Frontal cortex (tissue), 4 donors: ENCODE data around the gene CD302. TPM values are rescaled to one million over a fixed set of nuclear protein-coding genes. Genes with fewer than 3 reads are reported as not detected.
"Not testable (repeated sequence)": the region's sequence is repeated elsewhere in the genome, so short reads cannot be mapped to it uniquely, and the experiment has no call there.

Experiments
- DNase-seq, 2 donors: peaks; one replicate each; pipeline ENCODE4 v3.0.0; 2012; ENCODE audit warnings: low spot score in 2 of 2
- FAIRE-seq: peaks from 2 replicates; lab custom pipeline; 2012; peaks lifted over from hg19 to GRCh38; lab: Jason Lieb, UNC
- total RNA-seq: library from RNA; depleted of rRNA; stranded (reverse); fragments of >200 nt; gene quantifications from one replicate; pipeline ENCODE4 v1.2.3, GENCODE V29; 2014
- donor health status: control.
- donor health status: control.
- donor health status: control.

The CD302 gene
- total RNA-seq, 1 donor from 2014 or later = 1.6 TPM

DNA sequence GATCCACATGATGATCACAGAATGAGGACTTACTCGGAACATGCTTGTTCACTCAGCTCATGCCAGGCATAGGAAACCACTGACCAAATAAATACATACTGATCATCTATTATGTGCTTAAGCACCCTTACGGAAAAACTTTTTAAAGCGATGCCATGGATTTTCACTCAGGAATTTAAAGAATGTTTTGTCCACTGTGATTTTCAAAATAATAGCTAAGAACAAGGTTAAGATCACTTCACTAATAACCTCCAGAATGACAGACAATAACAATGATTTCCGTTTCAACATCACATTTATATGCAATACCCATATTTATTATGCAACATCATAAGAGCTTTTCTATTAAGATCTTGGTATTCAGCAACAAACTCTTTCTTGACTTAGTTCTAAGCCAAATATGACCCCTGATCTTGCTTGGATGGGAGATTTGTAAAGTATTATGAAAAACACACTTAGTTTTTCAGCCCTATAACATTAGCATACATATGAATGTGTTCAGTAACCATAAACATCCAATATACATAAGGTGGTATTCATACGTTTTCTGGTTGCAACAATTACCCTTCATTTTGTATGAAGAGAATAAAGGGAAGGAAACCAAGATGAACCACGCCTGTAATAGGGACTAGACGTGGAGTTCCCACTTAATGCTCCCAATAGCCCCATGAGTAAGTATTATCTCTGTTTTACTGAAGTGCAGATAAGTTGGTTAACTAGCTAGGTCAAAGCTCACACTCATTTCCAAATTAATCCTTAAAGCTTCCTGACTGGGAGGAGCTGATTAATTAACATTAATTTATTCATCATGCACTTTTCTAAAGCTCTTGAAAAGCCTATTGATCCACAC, 1.9 kb downstream of the CD302 start:
- FAIRE-seq = no peak

DNA sequence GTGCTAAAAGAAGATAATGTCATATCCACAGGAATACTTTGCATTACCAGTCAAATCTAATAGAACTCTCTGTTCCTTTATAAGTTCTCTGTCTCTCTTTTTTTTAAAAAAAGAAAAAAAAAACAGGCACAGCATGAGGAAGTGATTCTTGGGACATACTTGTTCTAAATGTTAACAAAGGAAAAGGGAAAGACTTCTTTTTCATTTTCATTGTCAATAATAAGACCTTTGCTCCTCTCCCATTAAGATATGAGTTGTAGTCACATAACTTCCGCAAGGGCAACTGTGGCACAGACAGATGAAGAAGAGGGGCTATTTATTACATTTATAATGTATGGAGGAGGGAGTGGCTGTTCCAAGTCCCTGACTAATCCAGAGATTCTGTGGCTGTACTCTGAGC, 4.7 kb downstream of the CD302 start:
- FAIRE-seq (no peak), DNase-seq (no peak)

More for the DNA sequence above, 1.9 kb downstream of the CD302 start:
- no peak for DNase-seq

DNA sequence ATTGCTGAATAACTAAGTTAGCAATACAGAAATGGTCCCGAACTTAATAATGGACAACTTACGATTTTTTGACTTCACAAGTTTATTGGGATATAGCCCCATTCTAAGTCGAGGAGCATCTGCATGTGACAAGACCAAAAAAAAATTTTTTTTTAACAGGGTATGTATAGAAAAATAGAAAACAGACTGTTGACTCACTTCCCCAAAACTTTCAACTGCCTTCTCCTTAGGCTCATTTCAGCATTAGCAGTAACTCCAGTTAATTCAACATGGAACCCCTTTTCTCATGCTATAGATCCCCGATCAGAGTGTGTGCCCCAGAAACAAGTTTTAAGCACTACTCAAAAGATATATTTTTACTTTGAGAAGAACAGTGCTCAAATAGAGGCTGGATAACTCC, 5.4 kb downstream of the CD302 start:
- FAIRE-seq (no peak), DNase-seq (no peak)

DNA sequence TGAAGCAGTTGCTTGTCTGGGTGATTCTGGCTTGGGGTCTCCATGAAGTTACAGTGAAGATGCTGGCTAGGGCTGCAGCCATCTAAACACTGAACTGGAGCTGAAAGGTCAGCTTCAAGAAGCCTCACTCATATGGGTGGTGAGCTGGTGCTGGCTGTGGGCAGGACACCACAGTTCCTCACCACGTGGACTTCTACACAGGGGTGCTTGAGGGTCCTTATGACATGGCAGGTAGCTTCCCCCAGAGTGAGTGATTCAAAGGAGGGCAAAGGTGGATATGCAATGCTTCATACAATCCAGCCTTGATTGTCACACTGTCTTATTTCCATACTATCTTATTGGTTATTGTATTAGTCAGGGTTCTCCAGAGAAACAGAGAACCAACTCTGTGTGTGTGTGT, 6.0 kb downstream of the CD302 start:
- DNase-seq (no peak), FAIRE-seq (no peak)

DNA sequence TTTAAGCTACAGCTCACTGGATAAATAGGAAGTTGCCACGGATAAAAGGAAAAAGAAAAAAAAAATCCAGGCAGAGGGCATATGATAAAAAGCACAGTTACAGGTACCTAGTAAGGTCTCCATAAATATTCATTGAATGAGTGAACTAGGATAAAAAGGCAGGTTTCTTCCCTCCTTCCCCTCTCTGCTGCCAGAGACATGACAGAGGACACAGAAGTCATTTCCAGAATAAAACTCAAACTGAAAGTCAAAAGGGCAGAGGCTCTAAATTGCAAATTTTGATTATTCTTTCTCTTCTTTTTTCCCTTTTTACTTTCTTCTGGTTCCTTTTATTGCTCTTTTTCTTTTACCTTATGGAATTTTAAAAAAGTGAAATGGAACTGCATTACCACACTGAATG, 7.7 kb downstream of the CD302 start:
- no peak for FAIRE-seq
- DNase-seq = no peak

DNA sequence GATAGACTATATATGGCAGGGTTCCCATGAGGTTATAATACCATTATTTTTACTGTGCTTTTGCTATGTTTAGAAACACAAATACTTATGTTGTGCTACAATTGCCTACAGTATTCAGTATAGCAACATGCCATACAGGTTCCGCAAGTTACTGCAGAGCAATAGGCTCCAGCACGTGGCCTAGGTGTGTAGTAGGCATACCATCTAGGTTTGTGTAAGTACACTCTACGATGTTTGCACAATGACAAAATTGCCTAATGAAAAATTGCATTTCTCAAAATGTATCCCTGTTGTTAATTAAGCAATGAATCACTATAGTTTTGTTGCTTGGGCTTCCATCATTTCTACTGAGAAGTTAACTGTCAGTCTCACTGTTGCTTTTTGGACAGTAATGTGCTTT, 9.8 kb downstream of the CD302 start:
- FAIRE-seq (no peak), DNase-seq (no peak)

DNA sequence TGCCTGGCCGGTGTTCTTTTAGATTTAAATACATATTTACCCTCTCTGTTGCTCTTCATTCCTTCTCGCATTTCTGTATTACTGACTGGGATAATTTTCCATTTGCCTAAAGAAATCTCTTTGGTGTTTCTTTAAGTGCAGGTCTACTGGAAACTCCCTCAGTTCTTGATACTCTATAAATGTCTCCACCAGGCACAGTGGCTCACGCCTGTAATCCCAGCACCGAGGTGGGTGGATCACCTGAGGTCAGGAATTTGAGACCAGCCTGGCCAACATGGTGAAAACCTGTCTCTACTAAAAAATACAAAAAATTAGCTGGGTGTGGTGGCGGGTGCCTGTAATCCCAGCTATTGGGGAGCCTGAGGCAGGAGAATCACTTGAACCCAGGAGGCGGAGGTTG, 10.4 kb downstream of the CD302 start:
- not testable (repeated sequence) for FAIRE-seq, DNase-seq

DNA sequence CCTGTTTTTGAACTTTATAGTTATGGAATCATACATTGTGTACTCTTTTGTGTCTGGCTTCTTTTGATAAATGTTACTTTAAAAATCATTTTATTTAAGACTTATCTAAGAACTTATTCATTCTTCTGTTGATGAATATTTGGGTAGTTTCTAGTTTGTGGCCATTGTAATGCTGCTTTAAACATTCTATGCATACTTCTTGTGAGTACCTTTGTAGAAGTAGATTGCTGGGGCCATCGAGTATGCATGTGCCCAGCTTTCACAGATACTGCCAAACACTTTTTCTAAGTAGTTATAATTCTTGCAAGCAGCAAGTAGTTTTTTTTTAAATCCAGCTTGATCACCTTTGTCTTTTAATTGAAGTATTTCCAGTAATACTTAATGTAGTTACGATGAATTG, 11.1 kb downstream of the CD302 start:
- no peak for DNase-seq
- FAIRE-seq = no peak

DNA sequence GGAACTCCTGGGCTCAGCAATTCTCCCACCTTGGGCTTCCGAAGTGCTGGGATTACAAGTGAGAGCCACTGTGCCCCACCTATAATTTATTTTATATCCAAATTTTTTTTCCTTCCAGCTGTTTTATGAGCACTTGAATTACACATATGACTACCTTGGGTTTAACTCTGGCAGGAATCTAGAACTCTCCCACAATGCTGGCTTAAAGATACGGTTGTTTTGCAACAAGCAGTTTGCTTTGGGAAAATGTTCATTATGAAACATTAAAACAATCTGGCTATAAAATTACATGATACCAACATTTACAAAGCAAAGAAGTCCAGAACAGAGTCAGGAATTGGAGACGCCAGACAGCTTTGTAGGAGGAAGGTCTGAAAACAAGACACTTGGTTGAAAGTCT, 12.8 kb downstream of the CD302 start:
- FAIRE-seq (no peak), DNase-seq (no peak)

DNA sequence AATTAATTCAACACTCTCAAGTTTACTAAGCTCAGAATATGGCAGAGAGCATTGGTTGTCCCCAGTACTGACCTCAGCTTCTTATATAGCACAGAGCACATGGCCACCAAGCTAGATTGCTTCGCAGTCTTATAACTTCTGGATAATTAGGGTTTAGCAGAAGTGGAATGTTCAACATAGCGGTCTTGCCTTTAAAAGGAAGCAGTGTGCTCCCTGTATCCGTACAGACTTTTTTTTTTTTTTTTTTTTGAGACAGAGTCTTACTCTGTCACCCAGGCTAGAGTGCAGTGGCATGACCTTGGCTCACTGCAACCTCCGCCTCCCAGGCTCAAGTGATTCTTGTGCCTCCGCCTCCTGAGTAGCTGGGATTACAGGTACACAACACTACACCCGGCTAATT, 13.3 kb downstream of the CD302 start:
- FAIRE-seq, DNase-seq: not testable (repeated sequence)

DNA sequence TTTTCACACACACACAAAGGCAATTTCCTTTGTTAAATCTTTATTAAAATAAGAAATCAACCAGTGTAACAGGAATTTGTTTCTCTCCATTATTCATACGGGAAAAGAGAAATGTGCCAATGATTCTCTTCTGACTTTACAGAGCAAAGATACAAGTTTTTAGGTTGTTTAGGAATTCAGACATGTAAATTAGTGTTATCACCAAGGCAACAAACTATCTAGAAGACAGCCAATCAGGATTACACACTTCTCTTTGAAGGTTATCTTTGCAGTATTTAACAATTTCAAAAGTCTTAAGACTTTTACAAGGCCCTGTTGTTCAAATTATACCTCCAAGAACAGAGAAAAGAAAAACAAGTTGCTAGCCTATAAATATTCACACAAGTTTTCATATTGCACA, 14.5 kb downstream of the CD302 start:
- FAIRE-seq = no peak

DNA sequence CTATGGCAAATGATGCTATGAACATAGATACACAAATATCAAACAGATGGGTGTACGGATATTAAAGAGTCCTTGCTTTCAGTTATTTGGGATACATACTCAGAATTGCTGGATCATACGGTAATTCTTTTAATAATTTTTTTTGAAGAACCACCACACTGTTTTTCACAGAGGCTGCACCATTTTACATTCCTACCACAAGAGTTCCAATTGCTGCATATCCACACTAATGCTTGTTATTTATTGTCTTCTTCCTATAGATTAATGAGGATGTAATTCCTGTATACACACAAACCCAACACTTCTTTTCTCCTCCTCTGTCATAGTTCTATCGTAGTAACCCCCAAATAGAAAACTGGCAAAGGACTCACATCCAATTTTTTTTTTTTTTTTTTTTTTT, 21.7 kb downstream of the CD302 start:
- FAIRE-seq (no peak), DNase-seq (no peak)

More for the DNA sequence above, 14.5 kb downstream of the CD302 start:
- no peak for DNase-seq

DNA sequence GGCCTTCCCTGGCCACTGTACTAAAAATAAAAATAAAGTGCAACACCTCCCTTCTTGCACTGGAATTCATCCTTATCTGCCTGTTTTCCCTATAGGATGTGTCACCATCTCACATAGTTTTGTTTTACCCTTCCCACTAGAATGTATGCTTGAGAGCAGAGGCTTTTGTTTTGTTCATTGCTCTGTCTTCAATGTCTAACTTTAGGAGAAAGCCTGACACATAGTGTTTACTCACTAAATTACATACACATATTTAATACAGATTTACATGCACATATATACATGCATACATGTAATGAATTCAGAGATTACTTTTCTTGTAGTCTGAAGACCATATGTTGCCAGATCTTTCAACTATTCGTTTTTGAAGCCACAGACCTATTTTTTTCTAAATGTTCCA, 23.0 kb downstream of the CD302 start:
- DNase-seq (no peak), FAIRE-seq (no peak)

DNA sequence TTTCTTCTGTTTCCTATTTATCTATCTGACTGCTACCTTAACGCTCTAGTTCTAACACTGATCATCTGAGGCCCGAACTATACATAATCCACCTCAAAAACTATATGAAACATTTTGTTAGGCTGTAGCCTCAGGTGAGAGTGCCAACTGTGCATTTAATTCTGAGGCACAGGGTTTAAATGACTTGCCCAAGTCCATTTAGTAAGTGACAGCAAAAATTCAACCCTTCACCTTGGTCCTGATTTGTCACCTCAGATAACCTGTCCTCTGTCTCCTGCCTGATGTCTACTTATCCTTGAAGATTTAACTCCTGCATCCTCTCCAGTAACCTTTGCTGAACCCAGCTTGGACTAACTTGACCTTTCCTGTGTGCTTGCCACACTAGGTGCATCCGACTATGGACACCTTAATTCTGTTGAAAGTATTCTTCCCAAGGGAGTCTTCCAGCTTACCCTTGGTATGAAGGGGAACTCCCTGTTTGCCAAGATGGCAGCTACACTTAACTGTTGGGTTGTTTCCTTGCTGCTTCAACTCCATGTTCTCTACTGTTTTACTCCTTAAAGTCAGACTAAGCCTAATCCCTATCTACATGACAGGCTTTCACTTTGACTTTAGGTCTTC, 23.5 kb downstream of the CD302 start:
- FAIRE-seq = no peak

DNA sequence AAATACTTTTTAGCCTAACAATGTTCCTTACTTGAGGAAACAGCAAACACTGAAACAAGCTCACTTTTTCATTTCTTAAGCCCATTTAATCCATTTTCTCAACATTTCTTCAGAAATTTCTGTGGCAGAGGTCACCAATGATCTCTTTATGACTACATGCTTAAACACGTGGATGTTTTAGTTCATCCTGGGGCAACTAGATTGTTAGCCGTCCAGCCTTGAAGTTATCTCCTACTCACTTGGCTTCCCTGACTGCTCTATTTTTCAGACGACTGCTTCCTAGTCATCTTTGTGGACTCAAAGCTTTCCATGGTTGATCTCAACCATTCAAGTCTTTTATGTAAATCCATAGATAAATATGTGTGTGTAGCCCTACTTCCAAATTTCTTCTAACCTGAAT, 24.1 kb downstream of the CD302 start:
- FAIRE-seq = no peak
- no peak for DNase-seq

More for the DNA sequence above, 23.5 kb downstream of the CD302 start:
- no peak for DNase-seq

DNA sequence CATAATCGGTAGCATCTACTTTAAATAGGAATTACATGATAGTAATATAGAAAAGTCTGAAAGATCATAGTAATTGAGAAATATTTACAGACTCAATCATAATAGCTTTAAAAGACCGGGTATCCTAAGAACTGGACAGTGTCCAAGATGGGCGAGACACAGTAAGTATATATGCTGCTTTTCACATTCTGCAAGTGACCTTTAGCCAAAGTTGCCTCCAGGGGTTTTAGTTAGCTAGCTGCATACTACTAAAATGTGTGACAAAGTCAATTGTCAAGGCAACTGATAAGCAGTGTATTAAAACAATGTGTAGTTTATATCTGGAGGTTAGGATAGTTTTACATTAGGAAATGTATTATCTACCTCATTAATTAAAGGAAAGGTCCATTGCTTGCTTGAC, 24.6 kb downstream of the CD302 start:
- no peak for FAIRE-seq

DNA sequence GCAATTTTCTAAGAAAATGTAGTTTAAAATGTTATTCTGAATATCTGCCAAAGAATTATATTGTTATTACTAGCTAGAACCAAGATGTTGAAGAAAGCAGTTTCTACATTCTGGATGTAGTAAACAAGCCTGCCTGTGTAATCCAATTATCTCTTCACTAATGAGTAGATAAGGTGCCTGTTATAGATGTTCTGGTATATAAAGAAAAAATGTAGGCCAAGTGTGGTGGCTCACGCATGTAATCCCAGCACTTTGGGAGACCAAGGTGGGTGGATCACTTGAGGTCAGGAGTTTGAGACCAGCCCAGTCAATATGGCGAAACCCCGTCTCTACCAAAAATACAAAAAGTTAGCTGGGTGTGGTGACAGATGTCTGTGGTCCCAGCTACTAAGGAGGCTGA, 28.9 kb downstream of the CD302 start:
- no peak for FAIRE-seq

More for the DNA sequence above, 24.6 kb downstream of the CD302 start:
- no peak for DNase-seq

DNA sequence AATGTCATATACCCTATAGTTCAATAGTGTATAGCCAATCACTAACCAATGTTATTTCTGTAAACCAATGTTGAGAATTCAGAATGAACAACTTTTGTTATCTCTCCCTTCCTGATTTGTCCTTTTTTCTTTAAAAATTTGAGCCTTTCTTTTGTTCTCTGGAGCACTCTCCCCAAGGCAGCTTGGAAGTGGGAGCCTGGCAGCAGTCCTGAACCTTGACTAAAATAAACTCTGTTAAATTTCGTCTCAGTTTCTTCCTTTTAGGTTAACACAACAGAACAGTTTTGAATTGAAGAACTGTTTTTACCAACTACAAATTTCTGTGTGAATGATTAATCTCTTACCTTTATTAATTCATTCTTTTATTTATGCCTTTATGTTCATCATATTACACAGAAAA, 35.9 kb downstream of the CD302 start:
- no peak for FAIRE-seq
- DNase-seq = no peak

More for the DNA sequence above, 28.9 kb downstream of the CD302 start:
- no peak for DNase-seq

DNA sequence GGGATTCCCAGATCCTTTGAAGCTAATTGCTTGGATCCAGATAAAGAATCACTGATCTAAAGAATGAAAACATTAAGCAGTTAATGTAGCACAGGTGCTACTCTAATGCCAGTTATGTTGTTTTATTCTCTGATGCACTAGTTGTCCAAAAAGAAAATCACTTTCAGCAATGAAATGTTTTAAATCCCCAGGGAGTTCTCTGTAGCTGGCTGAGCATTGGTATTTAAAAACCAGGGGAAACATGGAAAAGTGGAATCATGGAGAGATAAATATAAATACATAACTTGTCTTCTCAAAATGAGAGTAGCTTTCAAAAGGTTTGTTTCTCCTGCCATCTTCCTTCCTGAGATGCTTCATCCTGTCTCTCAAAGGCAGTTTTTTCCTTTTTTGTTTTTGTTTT, 37.7 kb downstream of the CD302 start:
- DNase-seq = no peak
- FAIRE-seq = no peak

DNA sequence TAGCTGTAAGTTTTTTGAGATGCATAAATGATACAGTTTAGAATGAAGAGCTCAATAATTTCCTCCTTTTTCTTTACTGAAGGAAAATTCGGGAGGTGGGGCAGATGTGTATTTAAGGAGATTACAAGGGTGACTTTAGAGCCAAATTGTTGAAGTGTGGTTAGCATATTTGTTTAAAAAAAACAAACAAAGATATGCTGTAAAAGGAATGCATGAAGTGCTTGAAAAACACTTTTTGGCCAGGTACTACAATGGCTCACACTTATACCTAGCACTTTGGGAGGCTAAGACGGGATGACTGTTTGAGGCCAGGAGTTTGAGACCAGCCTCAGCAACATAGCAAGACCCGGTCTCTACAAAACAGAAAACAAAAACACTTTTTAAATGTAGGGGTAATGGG, 38.4 kb downstream of the CD302 start:
- no peak for FAIRE-seq
- no peak for DNase-seq

DNA sequence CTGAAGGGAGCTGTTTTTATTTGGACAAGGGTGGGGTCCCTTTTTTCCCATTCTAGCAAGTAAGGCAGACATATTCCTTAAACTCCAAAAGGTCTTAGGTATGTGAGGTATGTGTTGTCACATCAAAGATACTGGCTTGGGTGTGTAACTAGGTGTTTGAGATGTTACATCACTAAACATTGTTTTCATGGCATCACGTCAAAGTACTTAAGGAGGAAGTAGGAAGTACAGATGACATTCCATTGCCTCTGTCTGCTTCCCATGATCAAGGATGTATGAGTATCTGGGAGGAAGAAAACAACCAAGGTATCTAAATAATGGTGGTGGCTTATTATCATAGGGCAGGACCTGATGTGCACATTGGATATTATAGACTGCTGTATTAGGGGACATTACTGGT, 39.3 kb downstream of the CD302 start:
- DNase-seq (no peak), FAIRE-seq (no peak)

DNA sequence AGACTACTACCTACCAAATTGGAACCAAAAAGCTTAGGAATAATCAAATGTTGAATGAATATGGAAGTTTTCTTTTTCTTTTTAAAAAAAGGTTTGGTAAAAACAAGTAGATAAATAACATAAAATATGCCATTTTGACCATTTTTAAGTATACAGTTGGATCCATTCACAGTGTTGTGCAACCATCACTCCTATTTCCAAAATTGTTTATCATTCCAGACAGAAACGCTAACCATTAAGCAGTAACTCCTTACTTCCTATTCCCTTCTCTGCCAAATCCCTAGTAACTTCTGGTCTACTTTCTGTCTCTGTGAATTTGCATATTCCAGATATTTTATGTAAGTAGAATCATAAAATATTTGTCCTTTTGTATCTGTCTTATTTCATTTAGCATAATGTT, 39.8 kb downstream of the CD302 start:
- DNase-seq = no peak
- FAIRE-seq = no peak
